Natural killer cell treated with Interleukin-12 subunit alpha and Interleukin-12 subunit beta and Interleukin-15 and Interleukin-18, amount 100 ng/mL, for 72 hours (primary cell): Measurements from ENCODE around the gene PSAPL1. TPM values are rescaled to one million over a fixed set of nuclear protein-coding genes. Genes with fewer than 3 reads are reported as not detected.

ENCODE experiments used
- ATAC-seq, 2 donors: fragments of 150-1000 bp; cut with Tn5 transposase in 1 of 2; sonication (Bioruptor Pico), chemical (Tn5 transposase) in 1 of 2; 2 replicates each; pipeline ENCODE4 v1.10.0; 2021
- DNase-seq: peaks from one replicate; pipeline ENCODE4 v3.0.0; 2022; ENCODE audit warnings: low spot score
- H3K27ac Mint-ChIP-seq, 2 donors: 1 replicate in 1 of 2; 2 replicates in 1 of 2; pipeline ENCODE4 v1.8.0; 2022; ENCODE audit warnings: mixed read lengths in 2 of 2, mild to moderate bottlenecking in 1 of 2, moderate library complexity in 1 of 2
- H3K27me3 Mint-ChIP-seq, 2 donors: 1 replicate in 1 of 2; 2 replicates in 1 of 2; pipeline ENCODE4 v1.8.0; 2022; ENCODE audit warnings: mixed read lengths in 2 of 2
- H3K36me3 Mint-ChIP-seq: one replicate; pipeline ENCODE4 v1.8.0; 2022; ENCODE audit warnings: mixed read lengths
- H3K4me1 Mint-ChIP-seq, 2 donors: 1 replicate in 1 of 2; 2 replicates in 1 of 2; pipeline ENCODE4 v1.8.0; 2022; ENCODE audit warnings: low read depth in 2 of 2, mixed read lengths in 2 of 2, mild to moderate bottlenecking in 1 of 2
- H3K4me3 Mint-ChIP-seq: one replicate; pipeline ENCODE4 v1.8.0; 2022; ENCODE audit warnings: mixed read lengths
- H3K9me3 Mint-ChIP-seq: 2 replicates; pipeline ENCODE4 v1.8.0; 2022; ENCODE audit warnings: mixed read lengths
- total RNA-seq, 2 donors: library from RNA; stranded (reverse); gene quantifications; one replicate each; pipeline ENCODE4 v1.2.3, GENCODE V29; 2022

PSAPL1 gene
- total RNA-seq, 2 donors from 2014 or later = not detected

GRCh38 chr4:7425124-7425523 lies 9.6 kb downstream of the PSAPL1 start:
- Mint-ChIP-seq H3K4me1 (peaks cover 0 to 3% of the 10 kb centered on the region in 2 donors), H3K27ac (no peak overlapping the region), H3K9me3 (no peaks in the 10 kb centered on the region), H3K4me3 (no peak overlapping the region), H3K36me3 (no peaks in the 10 kb centered on the region), H3K27me3 (peaks cover 12 to 27% of the 10 kb centered on the region in 2 donors)
- ATAC-seq = no peak
- DNase-seq = peak; percentile 16

DNA sequence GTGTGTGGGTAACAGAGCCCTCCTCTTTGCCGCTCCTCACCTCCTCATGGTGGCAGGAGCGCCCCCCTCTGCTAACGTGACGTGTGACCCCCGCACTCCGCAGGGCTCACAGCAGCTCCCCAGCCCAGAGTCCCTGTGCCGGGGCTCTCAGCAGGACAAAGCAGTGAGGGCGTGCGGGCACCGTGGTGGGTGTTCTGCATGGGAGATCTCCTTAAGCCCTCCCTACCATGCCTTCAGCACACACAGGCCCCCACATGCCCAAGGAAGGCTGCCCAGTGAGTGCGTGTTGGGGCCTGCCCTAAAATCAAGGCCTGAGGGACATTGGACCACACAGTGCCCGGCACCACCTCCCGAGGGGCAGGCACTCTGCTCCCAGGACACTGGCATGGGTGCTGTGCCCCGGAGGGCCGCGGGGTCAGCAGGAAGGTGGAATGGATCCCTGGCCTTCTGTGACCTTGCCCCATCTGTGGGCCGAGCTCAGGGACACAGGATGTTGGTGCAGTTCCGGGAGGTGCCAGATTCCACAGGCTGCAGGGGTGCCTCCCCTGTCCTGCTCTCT lies 10.1 kb downstream of the PSAPL1 start:
- no peak for ATAC-seq
- Mint-ChIP-seq H3K4me1 (peaks cover 0 to 3% of the 10 kb centered on the region in 2 donors), H3K36me3 (no peaks in the 10 kb centered on the region), H3K9me3 (no peaks in the 10 kb centered on the region), H3K27ac (no peak overlapping the region), H3K27me3 (peaks cover 12 to 24% of the 10 kb centered on the region in 2 donors), H3K4me3 (no peak overlapping the region)
- peak; percentile 44 for DNase-seq

DNA sequence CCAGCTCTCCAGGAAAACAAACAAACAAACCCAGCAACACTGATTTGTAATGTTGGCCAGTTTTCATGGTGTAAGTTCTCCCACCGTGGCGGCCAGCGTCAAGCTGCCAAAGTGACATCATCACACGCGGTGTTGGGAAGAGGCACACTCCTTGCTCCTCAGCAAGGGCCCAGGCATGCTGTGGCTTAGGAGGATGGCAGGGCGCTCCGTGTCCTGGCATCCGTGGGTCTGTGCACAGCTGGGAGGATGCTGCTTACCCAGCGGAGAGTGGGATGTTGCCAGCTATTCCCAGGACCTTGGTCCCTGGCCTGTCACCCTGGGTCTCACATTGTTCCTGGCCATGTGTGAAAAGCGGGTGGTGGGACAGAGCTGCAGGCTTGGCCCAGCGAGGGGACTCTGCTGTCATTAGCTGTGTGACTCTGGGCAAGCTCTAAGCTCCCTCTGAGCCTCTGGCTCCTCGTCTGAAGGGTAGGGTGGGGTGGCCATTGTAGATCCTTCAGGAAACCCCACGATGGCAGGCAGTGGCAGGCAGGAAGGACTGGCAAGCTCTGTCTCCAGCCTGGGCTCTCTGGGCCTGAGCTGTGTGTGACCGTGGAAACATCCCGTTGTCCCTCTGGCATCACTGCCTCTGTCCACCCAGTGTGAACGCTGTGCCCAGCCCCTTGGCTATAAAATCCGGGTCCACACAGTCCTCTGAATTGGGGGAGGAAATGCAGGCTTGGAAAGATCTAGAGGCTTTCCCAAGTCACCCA lies 10.8 kb downstream of the PSAPL1 start:
- H3K27me3 Mint-ChIP-seq = peaks cover 9 to 20% of the 10 kb centered on the region in 2 donors
- H3K9me3 Mint-ChIP-seq = no peaks in the 10 kb centered on the region
- no peak for ATAC-seq
- H3K27ac Mint-ChIP-seq = no peak overlapping the region
- peaks cover 0 to under 1% of the 10 kb centered on the region in 2 donors for H3K4me1 Mint-ChIP-seq
- DNase-seq = peak; percentile 52
- H3K4me3 Mint-ChIP-seq = no peak overlapping the region
- no peaks in the 10 kb centered on the region for H3K36me3 Mint-ChIP-seq

DNA sequence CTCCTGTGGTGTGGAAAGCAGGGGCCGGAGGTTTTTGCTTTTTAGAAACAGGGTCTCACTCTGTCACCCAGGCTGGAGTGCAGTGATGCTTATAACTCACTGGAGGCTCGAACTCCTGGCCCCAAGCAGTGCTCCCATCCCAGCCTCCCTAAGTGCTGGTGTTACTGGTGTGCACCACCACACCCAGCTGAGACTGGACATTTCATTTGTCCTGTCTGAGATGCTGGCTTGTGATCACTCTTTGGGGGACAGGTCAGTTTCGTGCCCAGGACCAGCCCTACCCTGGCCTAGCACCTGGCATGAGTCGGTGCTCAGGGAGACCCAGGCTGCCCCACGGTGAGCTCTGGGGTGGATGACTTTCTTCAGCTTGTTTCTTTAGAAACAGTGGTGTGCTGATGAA lies 11.3 kb downstream of the PSAPL1 start:
- Mint-ChIP-seq H3K9me3 (no peaks in the 10 kb centered on the region), H3K4me1 (no peaks in the 10 kb centered on the region), H3K27me3 (peaks cover 3 to 14% of the 10 kb centered on the region in 2 donors), H3K36me3 (no peaks in the 10 kb centered on the region), H3K27ac (no peak overlapping the region), H3K4me3 (no peak overlapping the region)
- DNase-seq = no peak
- ATAC-seq = no peak

DNA sequence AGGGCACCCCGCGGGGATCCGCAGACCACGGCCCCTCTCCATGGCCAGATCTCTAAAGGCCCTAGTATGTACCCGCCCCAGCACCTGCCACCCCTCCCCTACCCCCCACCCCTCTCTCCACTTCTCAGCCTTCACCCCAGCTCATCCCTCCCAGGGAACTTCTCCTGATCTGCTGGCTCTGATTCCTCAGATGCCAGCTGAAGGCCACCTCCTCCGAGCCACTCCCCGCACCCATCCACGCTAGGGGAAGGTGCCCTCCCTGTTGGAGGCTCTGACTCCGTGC lies 11.9 kb downstream of the PSAPL1 start:
- H3K36me3 Mint-ChIP-seq = no peaks in the 10 kb centered on the region
- H3K4me1 Mint-ChIP-seq = no peaks in the 10 kb centered on the region
- no peaks in the 10 kb centered on the region for H3K9me3 Mint-ChIP-seq
- H3K27me3 Mint-ChIP-seq = peaks cover 0 to 17% of the 10 kb centered on the region in 2 donors
- no peak for ATAC-seq
- H3K27ac Mint-ChIP-seq = no peak overlapping the region
- no peak overlapping the region for H3K4me3 Mint-ChIP-seq
- peak; percentile 22 for DNase-seq

DNA sequence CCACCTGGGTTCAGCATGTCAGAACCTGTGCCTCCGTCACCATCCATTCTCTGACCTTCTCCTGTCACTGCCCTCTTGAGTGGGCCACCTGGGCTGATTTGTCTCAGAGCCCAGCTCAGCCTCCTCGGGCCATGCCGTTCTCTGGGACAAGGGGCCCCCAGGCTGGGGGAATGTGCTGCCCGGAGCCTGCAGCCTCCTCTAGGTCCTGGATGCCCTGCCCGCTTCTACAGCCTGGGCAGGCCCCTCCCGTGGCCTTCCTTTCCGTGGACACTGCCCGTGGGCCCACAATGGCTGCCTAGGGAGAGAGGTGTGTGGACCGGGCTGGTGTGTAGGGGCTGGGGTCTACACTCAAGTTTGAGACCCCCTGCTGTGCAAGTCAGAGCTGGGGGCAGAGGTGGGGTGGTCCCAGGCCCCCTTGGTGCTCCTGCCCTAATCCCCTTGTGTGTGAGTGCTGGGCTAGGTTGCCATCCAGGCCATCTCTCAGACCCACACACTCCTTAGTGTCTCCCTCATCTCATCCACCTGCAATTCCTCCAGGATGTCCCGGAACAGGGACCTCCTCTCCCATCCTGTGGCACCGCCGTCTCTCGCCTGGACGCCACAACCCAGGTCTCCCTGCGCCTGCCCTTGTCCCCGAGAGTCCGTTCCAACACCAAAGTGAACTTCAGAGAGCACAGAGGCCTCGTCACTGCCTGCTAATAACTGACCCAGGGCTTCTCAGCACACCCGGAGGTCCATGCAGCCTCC lies 12.4 kb downstream of the PSAPL1 start:
- no peak overlapping the region for H3K4me3 Mint-ChIP-seq

GRCh38 chr4:7421356-7422150 lies 13.2 kb downstream of the PSAPL1 start:
- no peaks in the 10 kb centered on the region for H3K4me1 Mint-ChIP-seq
- DNase-seq = peak; percentile 39
- ATAC-seq = no peak
- no peaks in the 10 kb centered on the region for H3K9me3 Mint-ChIP-seq
- no peak overlapping the region for H3K4me3 Mint-ChIP-seq
- no peaks in the 10 kb centered on the region for H3K36me3 Mint-ChIP-seq
- H3K27ac Mint-ChIP-seq = no peak overlapping the region
- peaks cover 0 to 18% of the 10 kb centered on the region in 2 donors for H3K27me3 Mint-ChIP-seq

More for the DNA sequence above, 12.4 kb downstream of the PSAPL1 start:
- H3K4me1 Mint-ChIP-seq = no peaks in the 10 kb centered on the region
- ATAC-seq = no peak
- H3K27ac Mint-ChIP-seq = no peak overlapping the region
- no peaks in the 10 kb centered on the region for H3K9me3 Mint-ChIP-seq
- H3K27me3 Mint-ChIP-seq = peaks cover 0 to 15% of the 10 kb centered on the region in 2 donors
- H3K36me3 Mint-ChIP-seq = no peaks in the 10 kb centered on the region
- DNase-seq = peak; percentile 57

DNA sequence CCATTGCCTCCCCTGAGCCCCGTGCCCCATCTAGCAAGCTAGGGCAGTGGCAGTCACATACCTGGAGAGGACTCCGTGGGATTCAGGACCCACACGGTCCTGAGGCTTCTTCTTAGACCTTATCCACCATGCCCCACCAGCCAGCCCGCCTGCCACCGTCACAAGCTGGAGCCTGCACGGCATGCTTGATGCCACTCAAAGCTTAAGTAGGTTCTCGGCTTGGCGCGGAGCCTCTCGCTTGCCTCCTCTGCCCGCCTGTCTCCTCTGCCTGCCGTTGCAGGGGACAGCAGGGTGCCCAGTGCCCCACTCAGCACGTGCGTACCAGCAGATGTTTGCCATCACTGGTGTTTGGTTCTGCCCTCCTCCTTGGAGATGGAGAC lies 14.1 kb downstream of the PSAPL1 start:
- peaks cover 5 to 26% of the 10 kb centered on the region in 2 donors for H3K27me3 Mint-ChIP-seq

DNA sequence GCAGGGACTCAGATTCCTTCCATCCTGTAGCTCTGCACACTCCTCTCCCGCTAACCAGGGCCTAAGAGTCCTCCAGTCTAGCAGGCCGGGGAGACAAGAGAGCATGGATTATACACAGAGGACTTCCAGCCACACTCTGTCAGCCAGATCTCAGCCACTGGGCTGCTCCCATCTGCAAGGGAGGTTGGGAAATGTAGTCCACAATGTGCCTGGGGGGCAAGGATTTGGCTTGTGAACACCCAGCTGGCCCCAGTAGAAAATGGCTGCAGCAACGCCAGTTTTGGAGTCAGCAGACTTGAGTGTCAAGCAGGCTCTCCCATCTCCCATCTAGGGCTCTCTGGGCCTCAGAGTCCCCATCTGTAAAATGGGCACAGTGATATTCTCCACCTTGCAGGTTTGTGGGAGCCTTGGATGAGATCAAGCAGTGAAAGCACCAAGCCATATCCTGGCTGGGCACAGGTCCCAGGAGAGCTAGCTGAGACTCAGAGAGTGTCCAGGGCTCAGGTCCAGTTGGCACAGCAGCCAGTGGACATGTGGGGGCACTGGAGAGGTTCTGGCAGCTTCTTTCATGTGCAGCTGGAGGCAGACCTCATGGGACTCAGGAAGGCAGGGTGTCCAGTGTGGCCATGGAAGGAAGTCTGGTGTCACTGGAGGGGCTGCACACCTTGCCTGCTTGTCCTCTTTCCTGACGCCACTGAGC lies 14.6 kb downstream of the PSAPL1 start:
- no peaks in the 10 kb centered on the region for H3K9me3 Mint-ChIP-seq
- H3K4me3 Mint-ChIP-seq = no peak overlapping the region
- DNase-seq (peak; percentile 8), ATAC-seq (no peak)
- no peak overlapping the region for H3K27ac Mint-ChIP-seq
- peaks cover 8 to 28% of the 10 kb centered on the region in 2 donors for H3K27me3 Mint-ChIP-seq
- H3K36me3 Mint-ChIP-seq = no peaks in the 10 kb centered on the region
- H3K4me1 Mint-ChIP-seq = no peaks in the 10 kb centered on the region

More for the DNA sequence above, 14.1 kb downstream of the PSAPL1 start:
- no peak overlapping the region for H3K27ac Mint-ChIP-seq
- ATAC-seq (no peak), DNase-seq (peak; percentile 40)
- no peaks in the 10 kb centered on the region for H3K36me3 Mint-ChIP-seq
- H3K4me3 Mint-ChIP-seq = no peak overlapping the region
- no peaks in the 10 kb centered on the region for H3K9me3 Mint-ChIP-seq
- H3K4me1 Mint-ChIP-seq = no peaks in the 10 kb centered on the region

DNA sequence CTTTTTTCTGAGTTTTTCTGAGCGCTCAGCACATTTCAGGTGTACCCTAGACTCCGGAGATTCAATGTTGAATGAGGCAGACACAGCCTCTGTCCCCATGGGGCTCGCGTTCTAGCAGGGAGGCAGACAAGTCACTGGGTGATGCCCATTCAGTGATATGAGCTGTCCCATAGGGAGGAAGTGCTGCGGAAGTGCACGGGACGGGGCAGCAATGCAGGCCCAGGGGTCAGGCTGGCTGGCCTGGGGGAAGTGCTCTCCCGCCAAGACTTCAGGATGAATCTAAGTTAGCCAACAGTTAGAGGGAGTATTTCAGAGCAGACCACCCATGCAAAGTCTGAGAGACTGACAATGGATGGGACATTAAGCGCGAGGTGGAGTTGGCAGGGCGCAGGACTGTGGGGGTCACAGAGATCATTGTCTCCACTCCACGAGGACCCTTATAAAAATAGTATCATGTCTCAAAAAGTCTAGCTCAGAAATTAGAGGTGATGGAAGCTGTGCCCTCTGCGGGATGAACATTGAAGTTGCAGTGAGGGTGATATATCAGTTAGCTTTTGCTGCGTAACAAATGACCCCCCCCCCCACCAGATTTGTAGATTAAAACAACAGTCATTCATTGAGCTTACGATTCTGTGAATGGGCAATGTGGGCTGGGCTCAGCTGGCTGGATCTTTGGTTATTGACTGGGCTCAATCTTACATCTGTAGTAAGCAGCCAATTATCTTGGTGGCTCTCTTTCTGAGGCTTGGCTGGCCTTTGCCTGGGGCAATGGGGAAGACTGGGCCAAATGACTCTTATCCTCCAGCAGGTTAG lies 16.4 kb downstream of the PSAPL1 start:
- Mint-ChIP-seq H3K27ac (no peak overlapping the region), H3K27me3 (peaks cover 20 to 41% of the 10 kb centered on the region in 2 donors), H3K9me3 (no peaks in the 10 kb centered on the region), H3K4me1 (no peaks in the 10 kb centered on the region), H3K4me3 (no peak overlapping the region), H3K36me3 (no peaks in the 10 kb centered on the region)
- DNase-seq (peak; percentile 29), ATAC-seq (no peak)

DNA sequence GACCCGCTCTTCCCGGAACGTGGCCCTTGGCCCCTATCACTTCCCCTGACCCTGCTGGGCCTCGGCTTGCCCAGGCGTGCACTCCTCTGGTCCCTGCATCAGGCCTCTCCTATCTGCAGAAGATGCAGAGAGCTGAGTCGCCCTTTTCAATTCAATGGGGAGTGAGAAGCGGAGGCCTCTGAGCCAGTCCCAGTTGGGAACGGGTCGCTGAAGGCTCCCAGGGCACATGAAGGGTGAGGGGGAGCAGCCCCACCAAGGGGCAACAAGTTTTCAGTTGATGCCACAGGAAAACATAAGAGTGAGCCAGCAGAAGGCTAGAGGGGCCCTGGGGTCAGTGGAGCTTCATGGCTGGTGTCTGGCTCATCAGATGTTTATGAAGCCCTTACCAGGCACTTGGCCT lies 17.1 kb downstream of the PSAPL1 start:
- Mint-ChIP-seq H3K4me1 (no peaks in the 10 kb centered on the region), H3K9me3 (no peaks in the 10 kb centered on the region), H3K36me3 (no peaks in the 10 kb centered on the region), H3K27me3 (peaks cover 20 to 37% of the 10 kb centered on the region in 2 donors), H3K27ac (no peak overlapping the region), H3K4me3 (no peak overlapping the region)
- ATAC-seq (no peak), DNase-seq (no peak)

GRCh38 chr4:7416745-7417432 lies 17.8 kb downstream of the PSAPL1 start:
- DNase-seq (peak; percentile 55), ATAC-seq (no peak)
- Mint-ChIP-seq H3K9me3 (no peaks in the 10 kb centered on the region), H3K36me3 (no peaks in the 10 kb centered on the region), H3K27me3 (peaks cover 20 to 34% of the 10 kb centered on the region in 2 donors), H3K4me1 (no peaks in the 10 kb centered on the region), H3K4me3 (no peak overlapping the region), H3K27ac (no peak overlapping the region)
